PC-9 (cell line): ENCODE data around the gene HOXD10. TPM values are rescaled to one million over a fixed set of nuclear protein-coding genes. Genes with fewer than 3 reads are reported as not detected.

ENCODE experiments used
- BruUV-seq: library from RNA; stranded (reverse); fragments of 400-500 nt; replicated peaks from 2 replicates; lab custom pipeline; 2021; lab: Mats Ljungman, UMichigan
- CTCF ChIA-PET: fragments of 300-600 bp; sonication (Branson Sonifier 250); formaldehyde crosslinking; loops from one replicate; lab custom pipeline; 2022; ENCODE audit warnings: antibody characterized with exemption; lab: Charles Lee
- POLR2A ChIA-PET: fragments of 300-600 bp; sonication (Branson Sonifier 250); formaldehyde crosslinking; loops from one replicate; lab custom pipeline; 2022; ENCODE audit warnings: antibody characterized with exemption; ENCODE audit not compliant: unreplicated experiment; lab: Charles Lee
- DNase-seq, 2 experiments: peaks; one replicate each; pipeline versions ENCODE4 v3.0.0 to v3.0.0-alpha.2; 2015 to 2022; ENCODE audit warnings: mixed read lengths in 1 of 2
- H2AFZ ChIP-seq: fragments of 200-600 bp; sonication (generic); 2 replicates; pipeline ENCODE4 v1.8.1; 2017; ENCODE audit warnings: antibody characterized with exemption
- H3F3A ChIP-seq: fragments of 200-600 bp; sonication (generic); 2 replicates; pipeline ENCODE4 v1.8.1; 2017; ENCODE audit warnings: antibody characterized with exemption, mild to moderate bottlenecking, low read depth; ENCODE audit not compliant: insufficient read depth
- H3K27ac ChIP-seq: fragments of 200-600 bp; sonication (generic); 2 replicates; pipeline ENCODE4 v1.6.1; 2016; ENCODE audit warnings: mixed run types
- H3K27me3 ChIP-seq: fragments of 200-600 bp; sonication (generic); 2 replicates; pipeline ENCODE4 v1.6.1; 2016; ENCODE audit warnings: low read depth, mixed run types; ENCODE audit not compliant: insufficient read depth
- H3K36me3 ChIP-seq: fragments of 200-600 bp; sonication (generic); 2 replicates; pipeline ENCODE4 v1.6.1; 2016; ENCODE audit warnings: low read depth, mixed run types
- H3K4me1 ChIP-seq: fragments of 200-600 bp; sonication (generic); replicated peaks from 2 replicates; pipeline ENCODE4 v1.6.1; 2016; ENCODE audit warnings: mixed run types; ENCODE audit not compliant: insufficient read depth
- H3K4me2 ChIP-seq: fragments of 200-600 bp; sonication (generic); 2 replicates; pipeline ENCODE4 v1.6.1; 2017; ENCODE audit warnings: mixed run types
- H3K4me3 ChIP-seq: fragments of 200-600 bp; sonication (generic); 2 replicates; pipeline ENCODE4 v1.6.1; 2016; ENCODE audit warnings: mixed run types
- H3K79me2 ChIP-seq: fragments of 200-600 bp; sonication (generic); 2 replicates; pipeline ENCODE4 v1.6.1; 2017; ENCODE audit warnings: low read depth, mixed run types
- H3K9me2 ChIP-seq: fragments of 200-600 bp; sonication (generic); 2 replicates; pipeline ENCODE4 v1.8.1; 2017; ENCODE audit warnings: mild to moderate bottlenecking; ENCODE audit not compliant: insufficient read depth
- H3K9me3 ChIP-seq: fragments of 200-600 bp; sonication (generic); 2 replicates; pipeline ENCODE4 v1.8.1; 2016; ENCODE audit warnings: low read depth; ENCODE audit not compliant: insufficient read depth
- H4K20me1 ChIP-seq: fragments of 200-600 bp; sonication (generic); 2 replicates; pipeline ENCODE4 v1.8.1; 2017; ENCODE audit not compliant: insufficient read depth
- CTCF ChIP-seq: fragments of 200-600 bp; sonication (generic); conservative IDR thresholded peaks from 2 replicates; pipeline ENCODE4 v1.6.1; 2017; ENCODE audit warnings: mixed run types, antibody characterized with exemption, mild to moderate bottlenecking, moderate library complexity
- EZH2 ChIP-seq: fragments of 200-600 bp; sonication (generic); IDR thresholded peaks from 2 replicates; pipeline ENCODE4 v1.8.0; 2017; ENCODE audit warnings: antibody characterized with exemption, low read depth
- intact Hi-C: fragments of 100-400 bp; cut with micrococcal nuclease; formaldehyde crosslinking; loops from one replicate; pipeline ENCODE4 v1.10.0; 2022; ENCODE audit not compliant: unreplicated experiment
- total RNA-seq: library from RNA; stranded (reverse); gene quantifications from 2 replicates; pipeline ENCODE4 v1.2.3, GENCODE V29; 2021

HOXD10 gene
- total RNA-seq, 1 experiment from 2014 or later = not detected

GRCh38 chr2:176159663-176160250, 43.2 kb downstream of the HOXD10 start:
- Histone ChIP-seq H3K36me3 (no peaks in the 10 kb centered on the region), H3K27ac (no peak overlapping the region), H3K79me2 (no peaks in the 10 kb centered on the region), H3K9me3 (no peaks in the 10 kb centered on the region), H4K20me1 (no peaks in the 10 kb centered on the region), H3K4me2 (no peak overlapping the region), H3K27me3 (peaks cover 92% of the 10 kb centered on the region), H3K4me1 (no peaks in the 10 kb centered on the region), H3K9me2 (no peaks in the 10 kb centered on the region), H2AFZ (no peak overlapping the region), H3K4me3 (no peak overlapping the region), H3F3A (no peaks in the 10 kb centered on the region)
- ChIA-PET POLR2A (no interaction called here), CTCF (no interaction called here)
- no peak for DNase-seq
- BruUV-seq = no TSS peak
- intact Hi-C loops = no loop called here
- TF ChIP-seq CTCF = no peak

GRCh38 chr2:176160251-176160985, 43.8 kb downstream of the HOXD10 start:
- CTCF ChIA-PET = no interaction called here
- Histone ChIP-seq H3K27me3 (peaks cover 91% of the 10 kb centered on the region), H3K27ac (no peak overlapping the region), H3K9me2 (no peaks in the 10 kb centered on the region), H3K79me2 (no peaks in the 10 kb centered on the region), H2AFZ (no peak overlapping the region), H4K20me1 (no peaks in the 10 kb centered on the region), H3F3A (no peaks in the 10 kb centered on the region), H3K4me3 (no peak overlapping the region), H3K4me1 (no peaks in the 10 kb centered on the region), H3K4me2 (no peak overlapping the region), H3K9me3 (no peaks in the 10 kb centered on the region), H3K36me3 (no peaks in the 10 kb centered on the region)
- intact Hi-C loops = no loop called here
- no peak for TF ChIP-seq EZH2
- TF ChIP-seq CTCF = no peak
- no peak for DNase-seq
- POLR2A ChIA-PET = no interaction called here
- BruUV-seq = no TSS peak

GRCh38 chr2:176160986-176161824, 44.6 kb downstream of the HOXD10 start:
- no peak for DNase-seq
- no peaks in the 10 kb centered on the region for H3K4me1 ChIP-seq
- CTCF ChIA-PET = no interaction called here
- intact Hi-C loops = no loop called here
- no peak overlapping the region for H3K4me2 ChIP-seq
- H3K27me3 ChIP-seq = peaks cover 91% of the 10 kb centered on the region
- H3K27ac ChIP-seq = no peak overlapping the region
- H4K20me1 ChIP-seq = no peaks in the 10 kb centered on the region
- no peaks in the 10 kb centered on the region for H3F3A ChIP-seq
- no peaks in the 10 kb centered on the region for H3K9me3 ChIP-seq
- no peak overlapping the region for H3K4me3 ChIP-seq
- no peaks in the 10 kb centered on the region for H3K36me3 ChIP-seq
- H3K79me2 ChIP-seq = no peaks in the 10 kb centered on the region
- BruUV-seq = no TSS peak
- TF ChIP-seq CTCF = no peak
- no peak for TF ChIP-seq EZH2
- H2AFZ ChIP-seq = no peak overlapping the region
- POLR2A ChIA-PET = no interaction called here
- no peaks in the 10 kb centered on the region for H3K9me2 ChIP-seq
